NCI-H1930 (cell line): ENCODE measurements around the gene CXXC5.

Experiments used
- DNase-seq, 2 experiments: peaks; one replicate each; lab custom pipeline; 2025; lab: John Stamatoyannopoulos, UW

Gene CXXC5

GRCh38 chr5:139682016-139682975 lies 34.1 kb downstream of the CXXC5 start:
- DNase-seq, result no peak

DNA sequence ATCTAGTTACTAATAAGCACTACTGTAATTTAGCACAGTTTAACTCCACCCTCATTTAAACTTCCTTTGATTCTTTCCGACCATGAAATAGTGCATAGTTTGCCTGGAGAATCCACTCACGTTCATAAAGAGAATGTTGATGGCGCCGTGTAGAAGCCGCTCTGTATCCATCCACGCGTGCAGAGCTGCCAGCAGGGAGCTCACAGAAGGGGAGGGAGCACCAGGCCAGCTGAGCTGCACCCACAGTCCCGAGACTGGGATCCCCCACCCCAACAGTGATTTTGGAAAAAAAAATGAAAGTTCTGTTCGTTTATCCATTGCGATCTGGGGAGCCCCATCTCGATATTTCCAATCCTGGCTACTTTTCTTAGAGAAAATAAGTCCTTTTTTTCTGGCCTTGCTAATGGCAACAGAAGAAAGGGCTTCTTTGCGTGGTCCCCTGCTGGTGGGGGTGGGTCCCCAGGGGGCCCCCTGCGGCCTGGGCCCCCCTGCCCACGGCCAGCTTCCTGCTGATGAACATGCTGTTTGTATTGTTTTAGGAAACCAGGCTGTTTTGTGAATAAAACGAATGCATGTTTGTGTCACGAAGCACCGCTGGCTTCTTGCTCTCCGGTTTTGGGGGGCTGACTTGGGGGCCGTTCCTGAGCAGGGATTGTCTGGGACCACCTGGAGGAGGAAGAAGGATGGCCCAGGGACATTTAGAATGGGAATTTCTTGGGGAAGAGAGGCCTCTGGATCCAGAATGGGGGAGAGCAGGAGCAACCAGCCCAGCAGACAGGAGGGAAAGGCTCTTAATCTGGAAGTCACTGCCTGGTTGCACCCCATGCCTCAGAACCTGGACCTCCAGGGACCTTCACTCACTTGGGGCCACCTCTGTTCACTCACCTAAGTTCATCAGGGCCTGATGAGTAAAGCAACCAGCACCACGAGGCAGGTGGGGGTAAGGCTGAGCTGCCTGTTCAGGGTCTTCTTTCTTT lies 35.4 kb downstream of the CXXC5 start:
- DNase-seq, result no peak

- no peak for DNase-seq
Measured at GRCh38 chr5:139684350-139684880, 36.3 kb downstream of the CXXC5 start.

DNA sequence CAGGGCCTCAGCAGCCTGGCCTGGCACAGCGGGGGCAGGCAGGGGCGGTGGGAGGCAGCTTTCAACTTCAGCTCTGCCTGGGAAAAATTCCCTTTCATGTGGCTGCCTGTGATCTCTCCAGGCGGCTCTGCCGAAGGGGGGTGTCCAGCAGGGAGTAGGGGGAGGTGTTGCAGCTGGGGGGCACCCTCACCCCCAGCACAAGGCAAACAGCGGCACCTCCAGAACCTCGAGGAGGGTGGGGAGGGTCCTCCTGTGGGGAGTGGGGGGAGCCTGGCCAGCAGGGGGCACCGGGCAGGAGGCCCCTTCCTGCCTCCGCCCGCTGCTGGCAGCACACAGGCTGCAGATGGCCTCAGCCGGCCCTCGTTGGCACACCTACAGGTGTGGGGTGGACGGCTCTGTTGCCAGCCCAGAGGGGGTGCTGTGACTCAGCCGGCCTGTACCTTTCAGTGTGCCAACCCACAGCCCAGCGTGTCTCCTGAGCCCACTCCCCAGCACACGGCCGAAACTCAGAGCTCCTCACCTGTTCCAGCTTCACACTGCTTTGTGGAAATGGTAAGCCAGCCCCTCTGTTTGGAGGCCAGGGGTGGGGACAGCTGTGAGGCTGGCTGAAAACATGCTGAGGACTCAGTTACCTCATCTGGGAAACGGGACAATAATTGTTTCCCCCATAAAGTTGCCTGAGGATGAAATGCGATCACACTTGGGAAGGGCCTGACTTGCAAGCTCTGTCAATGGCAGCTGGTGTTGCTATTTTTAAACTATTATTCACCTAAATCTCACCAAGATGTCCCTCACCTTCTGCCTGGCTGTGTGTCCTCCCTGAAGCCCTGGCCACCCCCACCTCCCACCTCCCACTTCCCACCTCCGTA lies 37.0 kb downstream of the CXXC5 start:
- no peak for DNase-seq

GRCh38 chr5:139685886-139686285 lies 37.7 kb downstream of the CXXC5 start:
- no peak for DNase-seq

- DNase-seq, result no peak
Measured at GRCh38 chr5:139686356-139686705, 38.2 kb downstream of the CXXC5 start.

- DNase-seq, result no peak
Measured at GRCh38 chr5:139686706-139687441, 38.7 kb downstream of the CXXC5 start.

DNA sequence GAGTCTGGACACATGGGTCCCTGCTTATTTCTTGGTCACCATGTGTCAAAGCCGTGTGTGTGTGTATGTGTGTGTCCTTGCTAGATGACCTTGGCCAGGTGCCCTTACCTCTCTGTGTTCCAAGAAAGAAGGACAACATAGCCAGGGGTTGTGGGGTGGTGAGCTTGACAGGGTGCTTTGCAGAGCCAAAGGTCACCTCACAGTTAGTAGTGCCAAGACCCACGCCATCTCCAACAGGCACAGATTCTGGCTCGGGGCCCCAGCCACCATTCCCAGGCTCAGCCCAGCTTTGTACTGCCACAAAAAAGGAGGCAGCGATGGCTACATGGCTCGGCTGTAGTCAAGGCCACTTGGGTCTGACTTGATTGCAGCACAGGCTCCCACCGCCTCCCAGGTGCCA lies 39.5 kb downstream of the CXXC5 start:
- no peak for DNase-seq

- DNase-seq, result no peak
Measured at GRCh38 chr5:139688088-139688702, 40.0 kb downstream of the CXXC5 start.

GRCh38 chr5:139688751-139689372 lies 40.7 kb downstream of the CXXC5 start:
- no peak for DNase-seq

GRCh38 chr5:139689631-139690063 lies 41.5 kb downstream of the CXXC5 start:
- DNase-seq, result no peak

GRCh38 chr5:139690064-139690802 lies 42.1 kb downstream of the CXXC5 start:
- no peak for DNase-seq

DNA sequence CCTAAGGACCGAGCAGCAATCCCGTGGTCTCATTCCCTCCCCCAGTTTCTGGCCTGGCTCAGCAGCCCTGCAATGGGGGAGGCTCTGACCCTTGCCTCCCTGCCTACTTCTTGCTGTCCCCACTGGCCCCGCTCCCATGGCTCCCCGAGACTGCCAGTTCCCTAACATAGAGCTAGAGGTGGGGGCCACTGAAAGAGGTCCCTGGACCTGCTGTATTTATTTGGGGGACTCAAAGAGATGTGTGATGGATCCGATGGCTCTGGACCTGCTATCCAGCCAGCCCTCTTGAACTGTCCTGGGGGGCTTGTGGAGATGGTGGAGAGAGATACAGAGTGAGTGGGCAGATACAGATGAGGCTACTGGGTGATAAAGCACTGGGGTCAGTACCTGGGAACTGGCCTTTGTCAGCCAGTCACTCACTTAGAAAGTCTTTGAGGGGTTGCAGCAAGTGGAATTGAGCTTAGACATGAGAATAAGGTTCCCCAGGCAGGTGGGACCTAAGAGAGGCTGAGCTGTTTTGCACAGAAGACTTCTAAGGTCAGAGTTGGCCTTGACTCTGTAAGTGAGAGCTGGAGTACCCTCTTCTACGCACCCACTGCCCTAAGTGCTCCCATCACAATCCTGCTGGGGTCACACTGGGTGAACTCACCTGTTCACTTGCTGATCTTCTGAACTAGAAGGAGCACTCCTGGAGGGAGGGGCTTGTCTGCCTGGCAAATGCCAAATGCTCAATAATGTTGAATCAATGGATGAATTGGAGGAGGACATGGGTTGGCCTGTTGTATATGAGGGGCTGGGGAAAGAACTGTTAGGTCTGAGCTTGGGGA lies 42.9 kb downstream of the CXXC5 start:
- DNase-seq, result no peak

- DNase-seq, result no peak
Measured at GRCh38 chr5:139692148-139692547, 44.0 kb downstream of the CXXC5 start.

DNA sequence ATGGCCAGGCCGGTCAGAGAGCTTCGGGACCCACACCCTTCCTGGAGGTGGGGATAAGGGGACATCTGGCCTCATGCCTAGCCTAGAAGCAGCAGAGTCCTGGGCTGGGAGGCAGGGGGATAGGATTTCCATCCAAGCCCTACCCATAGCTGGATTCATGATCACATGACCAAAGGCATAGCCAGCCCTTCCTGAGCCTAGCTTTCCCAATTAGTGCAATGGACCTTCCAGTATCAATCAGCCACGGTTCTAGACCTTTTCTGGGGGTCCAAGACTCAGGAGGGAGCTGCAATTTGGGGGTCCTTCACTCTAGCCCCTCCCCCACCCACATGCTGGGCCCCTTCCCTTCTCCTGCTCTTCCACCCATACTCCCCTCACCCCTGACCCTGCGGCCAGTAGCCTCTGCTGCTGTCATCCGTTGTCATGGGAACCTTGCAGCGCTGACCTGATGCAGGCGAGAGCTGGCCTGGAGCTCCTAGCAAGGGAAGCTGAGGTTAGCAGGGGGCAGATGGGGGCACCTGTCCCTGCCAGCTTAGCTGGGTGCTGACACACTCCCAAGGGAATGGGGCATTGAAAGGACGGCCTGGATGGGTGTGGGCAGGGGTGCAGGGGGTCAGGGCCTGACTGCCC lies 44.6 kb downstream of the CXXC5 start:
- no peak for DNase-seq

GRCh38 chr5:139693676-139694364 lies 45.7 kb downstream of the CXXC5 start:
- DNase-seq, result no peak

- no peak for DNase-seq
Measured at GRCh38 chr5:139694556-139695177, 46.5 kb downstream of the CXXC5 start.
